HPDE6-E6E7 (cell line): ENCODE data around the gene EVPL.
"Not testable (repeated sequence)": the region's sequence is repeated elsewhere in the genome, so short reads cannot be mapped to it uniquely, and the experiment has no call there.

Experiments
- DNase-seq: peaks from one replicate; pipeline ENCODE4 v3.0.0; 2011; ENCODE audit warnings: missing footprints; ENCODE audit errors: extremely low spot score

EVPL gene

DNA sequence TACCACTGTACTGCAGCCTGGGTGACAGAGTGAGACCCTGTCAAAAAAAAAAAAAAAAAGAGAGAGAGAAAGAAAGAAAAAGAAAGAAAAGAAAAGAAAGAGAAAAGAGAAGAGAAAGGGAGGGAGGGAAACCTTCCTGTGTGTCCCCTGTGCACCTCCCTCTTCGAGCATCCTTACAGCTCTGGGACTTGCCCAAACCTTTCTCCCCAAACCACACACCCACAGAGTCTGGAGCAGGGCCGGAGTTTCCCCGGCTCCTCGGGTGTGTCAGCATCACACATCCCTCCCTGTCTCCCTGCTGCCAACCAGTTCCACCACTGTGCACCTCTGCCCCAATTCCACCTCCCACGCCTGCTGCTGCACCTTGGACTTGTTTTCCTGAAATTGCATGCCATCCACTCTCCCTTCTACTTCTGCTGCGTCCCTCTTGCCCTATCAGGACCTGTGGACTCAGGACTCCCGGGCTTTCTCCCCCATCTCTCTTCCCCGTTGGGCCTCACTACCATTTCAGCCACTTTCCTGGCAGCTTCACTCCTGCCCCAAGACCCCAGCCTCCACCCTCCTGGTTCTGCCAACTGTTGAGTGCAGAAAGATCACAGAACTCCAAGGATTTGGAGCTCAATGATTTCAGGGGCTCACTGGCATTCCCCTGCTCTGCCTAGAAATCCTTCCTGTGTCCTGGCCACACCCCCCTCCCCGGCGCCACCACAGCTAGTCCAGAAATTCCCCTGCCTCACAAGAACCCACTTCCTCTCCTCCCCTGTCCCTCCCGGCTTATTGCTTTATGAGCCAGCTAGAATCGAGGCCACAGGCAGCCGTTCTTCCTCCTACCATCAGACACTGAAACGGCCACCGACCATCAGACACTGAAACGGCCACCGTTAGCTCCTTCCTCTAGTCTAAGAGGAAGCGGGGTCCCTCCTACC is 30.2 kb downstream of the EVPL start:
- DNase-seq: peak; percentile 60

- no peak for DNase-seq
These were observed 31.7 kb downstream of the EVPL start for GRCh38 chr17:75995385-75995925.

DNA sequence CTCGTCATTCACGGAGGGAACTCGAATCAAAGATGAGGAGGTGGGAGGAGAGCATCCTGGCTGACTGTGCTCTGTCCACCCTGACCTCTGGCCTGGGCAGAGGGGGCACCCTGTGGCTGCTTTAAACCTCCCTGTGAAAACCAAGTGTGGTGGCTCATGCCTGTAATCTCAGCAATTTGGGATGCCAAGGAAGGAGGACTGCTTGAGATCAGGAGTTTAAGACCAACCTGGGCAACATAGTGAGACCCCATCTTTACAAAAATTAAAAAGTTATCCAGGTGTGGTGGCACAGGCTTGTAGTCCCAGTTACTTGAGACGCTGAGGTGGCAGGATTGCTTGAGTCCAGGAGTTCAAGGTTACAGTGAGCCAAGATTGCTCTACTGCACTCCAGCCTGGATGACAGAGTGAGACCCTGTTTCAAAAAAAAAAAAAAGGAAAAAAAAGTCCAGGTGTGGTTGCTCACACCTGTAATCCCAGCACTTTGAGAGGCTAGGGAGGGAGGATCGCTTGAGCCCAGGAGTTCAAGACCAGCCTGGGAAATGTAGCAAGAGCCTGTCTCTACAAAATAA is 32.2 kb downstream of the EVPL start:
- DNase-seq: no peak

DNA sequence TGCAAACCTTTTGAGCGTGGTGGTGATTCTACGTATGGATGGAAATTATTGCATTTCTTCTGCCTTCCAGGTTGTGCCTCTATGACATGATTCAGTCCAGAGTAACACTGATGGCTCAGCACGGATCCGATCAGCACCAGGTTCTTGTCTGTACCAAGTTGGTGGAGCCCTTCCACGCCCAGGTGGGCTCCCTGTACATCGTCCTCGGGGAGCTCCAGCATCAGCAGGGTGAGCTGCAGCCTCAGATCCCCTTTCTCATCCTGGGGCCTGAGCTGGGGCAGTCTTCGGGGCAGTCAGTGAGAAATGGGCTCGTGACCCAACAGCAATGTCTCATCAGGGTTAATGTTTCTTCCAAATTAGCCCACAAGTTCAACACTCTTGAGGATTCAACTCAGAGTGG is 35.7 kb downstream of the EVPL start:
- DNase-seq: no peak

- DNase-seq: no peak
These were observed 40.1 kb downstream of the EVPL start for GRCh38 chr17:75987041-75987440.

GRCh38 chr17:75985986-75986385 is 41.1 kb downstream of the EVPL start:
- DNase-seq: no peak

DNA sequence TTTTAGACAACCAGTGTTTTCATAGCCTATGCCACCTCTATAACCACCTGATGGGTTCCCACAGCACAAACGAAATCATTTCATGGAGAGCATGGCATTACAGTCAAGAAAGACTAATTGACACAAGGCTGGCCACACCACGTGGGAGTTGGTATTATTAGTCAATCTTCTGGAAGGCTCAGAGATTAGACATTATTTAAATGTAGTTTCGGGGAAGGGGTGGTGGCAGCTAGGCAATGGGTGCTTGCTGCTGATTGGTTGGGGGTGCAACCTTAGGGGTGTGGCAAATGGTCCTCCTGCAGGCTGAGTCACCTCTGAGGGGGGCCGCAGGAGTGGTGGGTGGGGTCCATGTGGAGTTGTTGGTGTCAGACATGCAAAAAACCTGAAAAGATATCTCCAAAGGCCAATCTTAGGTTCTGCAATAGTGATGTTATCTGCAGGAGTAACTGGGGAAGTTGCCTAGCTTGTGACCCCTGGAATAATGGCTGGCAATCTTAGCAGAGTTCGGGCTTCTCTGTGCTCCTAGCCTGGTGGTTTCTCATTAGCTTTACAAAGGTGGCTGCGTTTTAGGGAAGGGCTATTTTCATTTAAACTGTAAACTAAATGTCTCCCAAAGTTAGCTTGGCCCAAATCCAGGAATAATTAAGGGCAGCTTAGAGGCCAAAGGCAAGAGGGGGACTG is 43.5 kb downstream of the EVPL start:
- no peak for DNase-seq

DNA sequence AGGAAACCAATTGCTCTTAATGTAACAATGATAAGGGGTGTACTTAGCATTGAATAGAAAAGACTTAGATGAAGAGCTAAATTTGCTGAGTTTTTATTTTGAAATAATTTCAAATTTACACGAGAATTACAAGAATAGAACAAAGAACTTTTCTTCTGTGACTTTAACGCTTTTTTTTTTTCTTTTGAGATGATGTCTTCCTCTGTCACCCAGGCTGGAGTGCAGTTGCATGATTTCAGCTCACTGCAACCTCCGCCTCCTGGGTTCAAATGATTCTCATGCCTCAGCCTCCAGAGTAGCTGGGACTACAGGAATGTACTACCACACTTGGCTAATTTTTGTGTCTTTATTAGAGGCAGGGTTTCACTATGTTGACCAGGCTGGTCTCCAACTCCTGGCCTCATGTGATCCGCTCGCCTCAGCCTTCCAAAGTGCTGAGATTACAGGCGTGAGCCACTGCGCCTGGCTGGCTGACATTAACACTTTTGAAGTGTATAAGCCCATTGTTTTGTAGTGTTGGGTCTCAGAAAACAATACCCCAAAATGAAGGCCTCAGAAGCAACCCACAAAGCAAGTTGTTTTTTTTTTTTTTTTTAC is 46.0 kb downstream of the EVPL start:
- no peak for DNase-seq

DNA sequence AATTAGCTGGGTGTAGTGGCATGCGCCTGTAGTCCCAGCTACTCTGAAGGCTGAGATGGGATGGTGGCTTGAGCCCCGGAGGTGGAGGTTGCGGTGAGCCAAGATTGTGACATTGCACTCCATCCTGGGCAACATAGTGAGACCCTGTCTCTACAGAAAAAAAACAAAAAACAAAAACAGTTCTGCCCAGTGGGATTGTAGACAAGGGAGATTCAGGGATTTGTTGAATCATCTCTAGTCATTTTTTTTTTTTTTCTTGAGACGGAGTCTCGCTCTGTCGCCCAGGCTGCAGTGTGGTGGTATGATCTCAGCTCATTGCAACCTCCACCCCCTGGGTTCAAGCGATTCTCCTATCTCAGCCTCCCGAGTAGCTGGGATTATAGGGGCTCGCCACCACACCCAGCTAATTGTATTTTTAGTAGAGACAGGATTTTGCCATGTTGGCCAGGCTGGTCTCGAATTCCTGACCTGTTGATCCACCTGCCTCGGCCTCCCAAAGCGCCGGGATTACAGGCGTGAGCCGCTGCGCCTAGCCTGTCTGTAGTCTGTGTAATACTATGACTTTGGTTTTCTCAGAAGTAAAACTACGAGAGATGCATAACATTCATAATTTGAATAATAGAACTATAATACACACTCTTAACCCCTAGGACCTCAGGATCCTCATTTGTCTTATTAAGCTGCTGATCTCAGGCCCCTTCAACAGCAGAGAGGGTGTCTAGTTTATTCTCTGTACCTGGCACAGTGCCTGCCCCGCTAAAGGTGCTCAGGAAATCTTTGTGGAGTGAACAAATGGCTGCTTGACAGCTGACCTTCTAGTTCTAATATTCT is 46.7 kb downstream of the EVPL start:
- DNase-seq: no peak

DNA sequence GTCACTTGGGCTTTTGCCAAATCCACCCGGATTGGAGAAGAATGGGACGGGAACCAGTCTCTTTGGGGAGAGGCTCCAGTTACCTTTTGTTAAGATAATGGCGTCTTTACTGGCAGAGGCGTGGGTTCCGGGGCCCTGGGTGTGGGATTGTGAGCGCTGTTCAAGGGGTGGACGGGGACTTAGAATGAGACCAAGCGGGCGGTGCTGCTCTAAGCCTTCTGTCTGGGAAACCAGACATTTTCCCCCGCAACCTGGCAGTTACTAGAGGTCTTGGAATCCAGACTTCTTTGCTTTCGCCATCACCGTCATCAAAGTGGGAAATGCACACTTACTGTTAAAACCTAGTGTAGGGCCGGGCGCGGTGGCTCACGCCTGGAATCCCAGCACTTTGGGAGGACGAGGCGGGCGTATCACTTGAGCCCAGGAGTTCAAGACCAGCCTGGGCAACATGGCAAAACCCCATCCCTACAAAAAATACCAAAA is 47.4 kb downstream of the EVPL start:
- DNase-seq: no peak

- peak; percentile 92 for DNase-seq
These were observed 48.0 kb downstream of the EVPL start, which contains the start of the genes ACOX1 and TEN1 for GRCh38 chr17:75978938-75979704. Gene ACOX1 (minus strand): TSS chr17:75979166. CDS start chr17:75979073, 93 bp downstream. Gene TEN1 (plus strand): TSS chr17:75979240. CDS start chr17:75986193, 6,953 bp downstream.

DNA sequence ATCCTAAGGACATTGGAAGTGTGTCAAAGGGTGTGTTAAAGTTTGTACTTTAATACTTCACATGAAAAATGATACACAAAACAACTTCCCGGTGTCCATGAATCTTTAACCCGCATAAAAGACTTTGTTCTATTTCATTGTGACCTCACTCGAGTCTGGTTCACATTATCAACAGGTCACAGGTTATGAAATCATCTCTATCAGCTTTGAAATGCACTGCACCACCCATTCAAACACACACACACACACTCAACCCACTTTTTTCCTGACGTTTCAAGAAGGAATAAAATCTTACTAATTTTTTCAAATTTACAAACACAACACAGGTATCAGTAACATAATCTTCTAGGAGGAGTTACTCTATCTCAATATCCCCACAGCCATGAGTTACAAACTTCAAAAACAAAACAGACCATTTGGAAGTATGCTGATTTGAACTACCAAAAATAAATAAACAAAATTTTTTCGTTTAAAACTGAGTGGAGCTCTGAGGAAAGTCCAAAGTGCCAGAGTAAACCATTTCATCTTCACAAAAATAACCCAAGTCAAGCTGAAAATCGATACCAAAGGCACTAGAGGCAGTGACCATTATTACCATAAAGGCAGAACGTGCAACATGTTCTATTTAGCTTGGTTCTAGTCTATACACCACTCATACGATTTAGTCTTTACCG is 50.8 kb downstream of the EVPL start:
- no peak for DNase-seq

- no peak for DNase-seq
These were observed 51.3 kb downstream of the EVPL start for GRCh38 chr17:75975757-75976174.

GRCh38 chr17:75975187-75975586 is 51.9 kb downstream of the EVPL start:
- DNase-seq: not testable (repeated sequence)

- no peak for DNase-seq
These were observed 56.5 kb downstream of the EVPL start for GRCh38 chr17:75970626-75971025.

- no peak for DNase-seq
These were observed 57.0 kb downstream of the EVPL start for GRCh38 chr17:75970011-75970523.

DNA sequence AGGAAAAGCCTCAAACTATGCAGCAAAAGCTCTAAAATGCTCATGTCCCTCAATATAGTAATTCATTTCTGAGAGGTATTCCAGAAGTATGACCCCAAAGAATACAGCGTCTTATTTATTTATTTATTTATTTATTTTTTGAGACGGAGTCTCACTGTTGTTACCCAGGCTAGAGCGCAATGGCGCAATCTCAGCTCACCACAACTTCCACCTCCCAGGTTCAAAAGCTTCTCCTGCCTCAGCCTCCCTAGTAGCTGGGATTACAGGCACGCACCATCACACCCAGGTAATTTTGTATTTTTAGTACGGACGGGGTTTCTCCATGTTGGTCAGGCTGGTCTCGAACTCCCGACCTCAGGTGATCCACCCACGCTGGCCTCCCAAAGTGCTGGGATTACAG is 58.1 kb downstream of the EVPL start:
- DNase-seq: not testable (repeated sequence)

DNA sequence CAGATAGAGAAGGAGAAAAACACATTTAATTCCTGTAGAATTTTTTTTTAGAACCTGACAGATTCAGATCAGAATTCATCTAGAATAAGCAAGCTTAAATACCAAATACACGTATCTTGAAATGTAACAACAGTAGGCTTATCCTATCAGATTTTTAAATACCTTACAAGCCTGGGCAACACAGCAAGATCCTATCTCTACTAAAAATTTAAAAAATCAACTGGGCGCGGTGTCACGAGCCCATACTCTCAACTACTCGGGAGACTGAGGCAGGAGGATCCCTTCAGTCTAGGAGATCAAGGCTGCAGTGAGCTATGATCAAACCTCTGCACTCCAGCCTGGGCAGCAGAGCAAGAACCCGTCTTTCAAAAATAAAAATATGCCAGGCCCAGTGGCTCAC is 61.6 kb downstream of the EVPL start:
- DNase-seq: no peak

- no peak for DNase-seq
These were observed 67.1 kb downstream of the EVPL start for GRCh38 chr17:75959839-75960511.
